HepG2 (cell line): ENCODE measurements around the gene SLC38A2. TPM values are rescaled to one million over a fixed set of nuclear protein-coding genes. Genes with fewer than 3 reads are reported as not detected.

ENCODE experiments used
- ATAC-seq: fragments of 200-7000 bp; cut with Tn5 transposase; 3 replicates; pipeline ENCODE4 v1.9.1; 2020; ENCODE audit warnings: mild to moderate bottlenecking, moderate library complexity
- BruUV-seq: library from RNA; stranded (reverse); fragments of 400-500 nt; replicated peaks from 2 replicates; lab custom pipeline; 2021; lab: Mats Ljungman, UMichigan
- CTCF ChIA-PET: fragments of 300-600 bp; formaldehyde crosslinking; extraction: SDS; loops from one replicate; lab custom pipeline; 2021; ENCODE audit warnings: low total read pairs, inconsistent platforms, low intra/inter-chr PET ratio; lab: Yijun Ruan, JAX
- POLR2A ChIA-PET: fragments of 350-600 bp; sonication (Branson Sonifier 250); formaldehyde crosslinking; loops from one replicate; lab custom pipeline; 2020; ENCODE audit warnings: antibody characterized with exemption, inconsistent platforms; lab: Yijun Ruan, JAX
- DNase-seq: peaks from one replicate; pipeline ENCODE4 v3.0.0-alpha.2; 2015; ENCODE audit warnings: low spot score
- FAIRE-seq: peaks from 3 replicates; lab custom pipeline; 2011; peaks lifted over from hg19 to GRCh38; lab: Jason Lieb, UNC
- H2AFZ ChIP-seq: one replicate; pipeline ENCODE4 v1.6.1; 2011; ENCODE audit warnings: low read length, inconsistent platforms
- H3K27ac ChIP-seq: fragments of 300-600 bp; 3 replicates; pipeline ENCODE4 v1.8.0; 2011; ENCODE audit warnings: mixed run types, mild to moderate bottlenecking, mixed read lengths, low read length, inconsistent platforms; ENCODE audit not compliant: insufficient read depth; ENCODE audit errors: extremely low read length
- H3K27me3 ChIP-seq, 2 experiments: fragments of 200-600 bp in 1 of 2; 2 replicates in 1 of 2; 3 replicates in 1 of 2; pipeline versions ENCODE4 v1.6.0 to v1.8.0; 2011; ENCODE audit warnings: low read length in 2 of 2, mild to moderate bottlenecking in 2 of 2, moderate library complexity in 2 of 2, inconsistent platforms in 1 of 2; ENCODE audit not compliant: insufficient read depth in 2 of 2, control insufficient read depth in 1 of 2
- H3K36me3 ChIP-seq, 2 experiments: fragments of 200-600 bp in 1 of 2; replicated peaks in 1 of 2; 2 replicates in 1 of 2; 3 replicates in 1 of 2; pipeline versions ENCODE4 v1.5.1 to v1.8.0; 2011; ENCODE audit warnings: low read length in 2 of 2, inconsistent platforms in 1 of 2; ENCODE audit not compliant: insufficient read depth in 2 of 2, control insufficient read depth in 1 of 2
- H3K4me1 ChIP-seq: 2 replicates; pipeline ENCODE4 v1.5.1; 2012; ENCODE audit warnings: low read length, inconsistent platforms; ENCODE audit not compliant: insufficient read depth
- H3K4me2 ChIP-seq: 2 replicates; pipeline ENCODE4 v1.6.0; 2011; ENCODE audit warnings: low read depth, low read length, inconsistent platforms
- H3K4me3 ChIP-seq, 3 experiments: fragments of 200-600 bp in 1 of 3; sonication (generic), shearing (Covaris generic) in 1 of 3; replicated peaks in 1 of 3; 2 replicates each; pipeline ENCODE4 v1.5.1; 2011 to 2016; ENCODE audit warnings: low read length in 3 of 3, inconsistent platforms in 2 of 3, low read depth in 2 of 3, mild to moderate bottlenecking in 2 of 3, control low read depth in 1 of 3, mixed read lengths in 1 of 3; ENCODE audit not compliant: insufficient read depth in 1 of 3
- H3K79me2 ChIP-seq: one replicate; pipeline ENCODE4 v1.6.1; 2011; ENCODE audit warnings: low read length, inconsistent platforms; ENCODE audit not compliant: insufficient read depth
- H3K9ac ChIP-seq: 2 replicates; pipeline ENCODE4 v1.6.0; 2011; ENCODE audit warnings: mild to moderate bottlenecking, low read depth, low read length, inconsistent platforms; ENCODE audit not compliant: insufficient read depth
- H3K9me3 ChIP-seq: 2 replicates; pipeline ENCODE4 v1.5.1; 2012; ENCODE audit warnings: mild to moderate bottlenecking, low read length
- H4K20me1 ChIP-seq: 2 replicates; pipeline ENCODE4 v1.6.0; 2011; ENCODE audit warnings: inconsistent platforms, mild to moderate bottlenecking, low read length, moderate library complexity; ENCODE audit not compliant: insufficient read depth
- ARID3A ChIP-seq: IDR thresholded peaks from 2 replicates; pipeline ENCODE4 v1.6.1; 2012; ENCODE audit warnings: low read depth, low read length, improper control_type of control experiment
- ATF7 ChIP-seq, 2 experiments: fragments of 450-650 bp in 1 of 2; sonication (generic) in 1 of 2; formaldehyde crosslinking in 1 of 2; IDR thresholded peaks; 2 replicates each; pipeline versions ENCODE4 v1.4.0 to v1.6.1; 2016 to 2020; ENCODE audit warnings: antibody characterized with exemption in 1 of 2, mild to moderate bottlenecking in 1 of 2, missing genetic modification reagents in 1 of 2
- DZIP1 ChIP-seq: sonication (generic); formaldehyde crosslinking; IDR thresholded peaks from 2 replicates; pipeline ENCODE4 v1.5.0; 2020; ENCODE audit warnings: mild to moderate bottlenecking, missing genetic modification reagents
- GPBP1L1 ChIP-seq: sonication (generic); formaldehyde crosslinking; IDR thresholded peaks from 2 replicates; pipeline ENCODE4 v1.5.0; 2020; ENCODE audit warnings: mild to moderate bottlenecking, missing genetic modification reagents
- NFIB ChIP-seq: sonication (generic); formaldehyde crosslinking; IDR thresholded peaks from 2 replicates; pipeline ENCODE4 v1.9.0; 2021; ENCODE audit warnings: missing genetic modification reagents, mild to moderate bottlenecking, borderline replicate concordance
- SRSF9 ChIP-seq: fragments of 200-400 bp; formaldehyde crosslinking; IDR thresholded peaks from 2 replicates; pipeline ENCODE4 v1.6.1; 2018; ENCODE audit warnings: borderline replicate concordance, mild to moderate bottlenecking, low read depth, low read length; ENCODE audit not compliant: insufficient read depth, poor library complexity, severe bottlenecking
- YEATS4 ChIP-seq: sonication (generic); formaldehyde crosslinking; IDR thresholded peaks from 2 replicates; pipeline ENCODE4 v1.4.0; 2020; ENCODE audit warnings: missing genetic modification reagents, borderline replicate concordance
- ZNF264 ChIP-seq: sonication (generic); formaldehyde crosslinking; IDR thresholded peaks from 2 replicates; pipeline ENCODE4 v1.4.0; 2020; ENCODE audit warnings: missing genetic modification reagents
- ZNF446 ChIP-seq: sonication (generic); formaldehyde crosslinking; IDR thresholded peaks from 2 replicates; pipeline ENCODE4 v1.5.0; 2020; ENCODE audit warnings: mild to moderate bottlenecking, missing genetic modification reagents
- ZNF558 ChIP-seq: sonication (generic); formaldehyde crosslinking; IDR thresholded peaks from 2 replicates; pipeline ENCODE4 v1.9.0; 2022; ENCODE audit warnings: mild to moderate bottlenecking, missing genetic modification reagents, borderline replicate concordance
- ZNF589 ChIP-seq: sonication (generic); formaldehyde crosslinking; conservative IDR thresholded peaks from 2 replicates; pipeline ENCODE4 v1.8.0; 2022; ENCODE audit warnings: mild to moderate bottlenecking, moderate library complexity, missing genetic modification reagents
- WGBS: methylation state at CpG from one replicate; pipeline ENCODE4 v1.1.6; 2017; ENCODE audit warnings: low lambda C conversion rate; 5-methylcytosine and 5-hydroxymethylcytosine counted together
- in situ Hi-C: cut with HindIII; loops from 2 replicates; pipeline ENCODE4 v1.10.0; 2017; ENCODE audit warnings: low pct_unique_long_range_greater_than_20kb; ENCODE audit not compliant: extremely low pct_ligation_motif_present
- intact Hi-C: fragments of 100-400 bp; cut with micrococcal nuclease; formaldehyde crosslinking; loops from one replicate; pipeline ENCODE4 v1.10.0; 2022; ENCODE audit not compliant: unreplicated experiment
- polyA plus RNA-seq, 8 experiments: library from polyadenylated mRNA; depleted of rRNA in 3 of 8; stranded (reverse) in 7 of 8; unstranded in 1 of 8; fragments of >200 nt; fragmentation: Illumina TruSeq in 4 of 8; extraction: Trizol in 4 of 8; gene quantifications; 2 replicates each; pipeline versions ENCODE4 v1.2.1 to v1.2.3, GENCODE V29; 2011 to 2016; ENCODE audit warnings: low read depth in 4 of 8, missing spikeins in 1 of 8, mixed read lengths in 1 of 8; ENCODE audit not compliant: insufficient read depth in 1 of 8
- total RNA-seq, 5 experiments: library from RNA; depleted of rRNA; stranded (reverse); fragments of >200 nt; fragmentation: Illumina TruSeq; extraction: Trizol; gene quantifications; 2 replicates each; pipeline ENCODE4 v1.2.3, GENCODE V29; 2016; ENCODE audit warnings: low read depth in 1 of 5

Gene SLC38A2
- total and polyA plus RNA-seq, 2 of the 13 experiments (the other 11 are each of a cell fraction or from before 2014, with no cell fraction given) = 368 to 880 TPM

- Histone ChIP-seq H3K27me3 (no peaks in the 10 kb centered on the region), H3K4me2 (no peak overlapping the region), H3K36me3 (no peaks in the 10 kb centered on the region), H3K9ac (no peak overlapping the region), H3K9me3 (no peaks in the 10 kb centered on the region), H3K79me2 (no peaks in the 10 kb centered on the region), H3K27ac (no peak overlapping the region), H4K20me1 (no peaks in the 10 kb centered on the region), H3K4me3 (no peak overlapping the region), H2AFZ (no peak overlapping the region), H3K4me1 (peaks cover 37% of the 10 kb centered on the region)
- intact Hi-C loops = no loop called here
- ChIA-PET CTCF (no interaction called here), POLR2A (no interaction called here)
- WGBS = 82% methylated on average over 1 of the region's 1 CpG
- TF ChIP-seq ATF7 (IDR thresholded peaks at IDR 0.05) = 0 out of 2 replicates have a peak, but pooled peaks have one; percentile 17
- no peak for TF ChIP-seq ATF7 (CRISPR knock-in tag; IDR thresholded peaks at IDR 0.05)
- no peak for TF ChIP-seq ZNF264 (CRISPR knock-in tag)
- no peak for TF ChIP-seq GPBP1L1 (CRISPR knock-in tag)
- ATAC-seq (no peak), DNase-seq (no peak), FAIRE-seq (no peak)
- in situ Hi-C loops = no loop called here
- BruUV-seq = no TSS peak
Measured at GRCh38 chr12:46406352-46407027, 33.9 kb upstream of the SLC38A2 start.

GRCh38 chr12:46404733-46405132 is 32.2 kb upstream of the SLC38A2 start:
- no peaks in the 10 kb centered on the region for H3K27me3 ChIP-seq
- WGBS = 78% methylated on average over 5 of the region's 5 CpGs
- no peak overlapping the region for H3K4me3 ChIP-seq
- no TSS peak for BruUV-seq
- H3K4me2 ChIP-seq = no peak overlapping the region
- no peaks in the 10 kb centered on the region for H3K36me3 ChIP-seq
- no peaks in the 10 kb centered on the region for H3K79me2 ChIP-seq
- peaks cover 33% of the 10 kb centered on the region for H3K4me1 ChIP-seq
- no peak overlapping the region for H3K9ac ChIP-seq
- H3K9me3 ChIP-seq = no peaks in the 10 kb centered on the region
- POLR2A ChIA-PET = no interaction called here
- ATAC-seq (no peak), DNase-seq (no peak), FAIRE-seq (no peak)
- no peak overlapping the region for H3K27ac ChIP-seq
- in situ Hi-C loops (no loop called here), intact Hi-C loops (no loop called here)
- CTCF ChIA-PET = no interaction called here
- no peaks in the 10 kb centered on the region for H4K20me1 ChIP-seq
- H2AFZ ChIP-seq = no peak overlapping the region
- TF ChIP-seq DZIP1 (CRISPR knock-in tag) = no peak
- TF ChIP-seq SRSF9 = no peak
- no peak for TF ChIP-seq ARID3A
- TF ChIP-seq ZNF589 = no peak
- no peak for TF ChIP-seq ZNF446
- no peak for TF ChIP-seq NFIB
- TF ChIP-seq YEATS4 = no peak
- no peak for TF ChIP-seq ZNF558 (CRISPR knock-in tag)
